ENCODE measurements around the gene HS1BP3. TPM values are rescaled to one million over a fixed set of nuclear protein-coding genes. Genes with fewer than 3 reads are reported as not detected.

Gene HS1BP3
- total and polyA plus RNA-seq, 9 of the 15 experiments (the other 6 are each of a cell fraction or from before 2014, with no cell fraction given): 0.41 to 8.3 (median 5.9) TPM

- peak; percentile 57 to 59; a peak in 2 of 4 replicates for TF ChIP-seq FOXK2 (conservative IDR thresholded peaks at IDR 0.05 in 1 of 2, IDR thresholded peaks at IDR 0.05 in 1 of 2; ENCODE audit: low read depth in 2 of 2)
- no peak for TF ChIP-seq ATF2 (CRISPR knock-in tag; IDR thresholded peaks at IDR 0.05)
- 0 out of 4 replicates have a peak, but pooled peaks of 1 of the 2 experiments have one; percentile 15 for TF ChIP-seq MAZ (CRISPR knock-in tag; conservative IDR thresholded peaks at IDR 0.05 in 1 of 2, IDR thresholded peaks at IDR 0.05 in 1 of 2)
- TF ChIP-seq ZNF766 (CRISPR knock-in tag; conservative IDR thresholded peaks at IDR 0.05): peak; percentile 93
- no peak for TF ChIP-seq C11orf30 (IDR thresholded peaks at IDR 0.05; ENCODE audit: low read depth)
- peak; percentile 66 for TF ChIP-seq RFX1 (IDR thresholded peaks at IDR 0.05)
- TF ChIP-seq TEAD1 (CRISPR knock-in tag; IDR thresholded peaks at IDR 0.05): peak in 1 of 2 experiments; percentile 70; a peak in 1 of 4 replicates
- TF ChIP-seq, protein P1, sequence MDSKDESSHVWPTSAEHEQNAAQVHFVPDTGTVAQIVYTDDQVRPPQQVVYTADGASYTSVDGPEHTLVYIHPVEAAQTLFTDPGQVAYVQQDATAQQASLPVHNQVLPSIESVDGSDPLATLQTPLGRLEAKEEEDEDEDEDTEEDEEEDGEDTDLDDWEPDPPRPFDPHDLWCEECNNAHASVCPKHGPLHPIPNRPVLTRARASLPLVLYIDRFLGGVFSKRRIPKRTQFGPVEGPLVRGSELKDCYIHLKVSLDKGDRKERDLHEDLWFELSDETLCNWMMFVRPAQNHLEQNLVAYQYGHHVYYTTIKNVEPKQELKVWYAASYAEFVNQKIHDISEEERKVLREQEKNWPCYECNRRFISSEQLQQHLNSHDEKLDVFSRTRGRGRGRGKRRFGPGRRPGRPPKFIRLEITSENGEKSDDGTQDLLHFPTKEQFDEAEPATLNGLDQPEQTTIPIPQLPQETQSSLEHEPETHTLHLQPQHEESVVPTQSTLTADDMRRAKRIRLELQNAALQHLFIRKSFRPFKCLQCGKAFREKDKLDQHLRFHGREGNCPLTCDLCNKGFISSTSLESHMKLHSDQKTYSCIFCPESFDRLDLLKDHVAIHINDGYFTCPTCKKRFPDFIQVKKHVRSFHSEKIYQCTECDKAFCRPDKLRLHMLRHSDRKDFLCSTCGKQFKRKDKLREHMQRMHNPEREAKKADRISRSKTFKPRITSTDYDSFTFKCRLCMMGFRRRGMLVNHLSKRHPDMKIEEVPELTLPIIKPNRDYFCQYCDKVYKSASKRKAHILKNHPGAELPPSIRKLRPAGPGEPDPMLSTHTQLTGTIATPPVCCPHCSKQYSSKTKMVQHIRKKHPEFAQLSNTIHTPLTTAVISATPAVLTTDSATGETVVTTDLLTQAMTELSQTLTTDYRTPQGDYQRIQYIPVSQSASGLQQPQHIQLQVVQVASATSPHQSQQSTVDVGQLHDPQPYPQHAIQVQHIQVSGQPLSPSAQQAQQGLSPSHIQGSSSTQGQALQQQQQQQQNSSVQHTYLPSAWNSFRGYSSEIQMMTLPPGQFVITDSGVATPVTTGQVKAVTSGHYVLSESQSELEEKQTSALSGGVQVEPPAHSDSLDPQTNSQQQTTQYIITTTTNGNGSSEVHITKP (IDR thresholded peaks at IDR 0.05; ENCODE audit: partially characterized antibody): peak; percentile 52
- TF ChIP-seq NR2C2 (CRISPR knock-in tag; IDR thresholded peaks at IDR 0.05): no peak
- TF ChIP-seq NR2C2 (tag; IDR thresholded peaks at IDR 0.05): peak; percentile 30; the same call in 1 of the 2 replicates
- 0 out of 2 replicates have a peak, but pooled peaks have one; percentile 35 for TF ChIP-seq ZNF175 (CRISPR knock-in tag; IDR thresholded peaks at IDR 0.05; ENCODE audit: low read depth)
- no peak for TF ChIP-seq GABPA (tag; conservative IDR thresholded peaks at IDR 0.05; ENCODE audit: low read depth)
- peak; percentile 93 for TF ChIP-seq FOXJ2 (tag; IDR thresholded peaks at IDR 0.05)
- peak; percentile 81; the same call in 1 of the 2 replicates for TF ChIP-seq FOXJ3 (CRISPR knock-in tag; IDR thresholded peaks at IDR 0.05)
- no peak for TF ChIP-seq ZNF551 (CRISPR knock-in tag; IDR thresholded peaks at IDR 0.05)
- TF ChIP-seq, protein P2, sequence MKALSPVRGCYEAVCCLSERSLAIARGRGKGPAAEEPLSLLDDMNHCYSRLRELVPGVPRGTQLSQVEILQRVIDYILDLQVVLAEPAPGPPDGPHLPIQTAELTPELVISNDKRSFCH (CRISPR knock-in tag; IDR thresholded peaks at IDR 0.05): no peak
- TF ChIP-seq, protein P2 (tag; IDR thresholded peaks at IDR 0.05): no peak
- TF ChIP-seq, protein P3, sequence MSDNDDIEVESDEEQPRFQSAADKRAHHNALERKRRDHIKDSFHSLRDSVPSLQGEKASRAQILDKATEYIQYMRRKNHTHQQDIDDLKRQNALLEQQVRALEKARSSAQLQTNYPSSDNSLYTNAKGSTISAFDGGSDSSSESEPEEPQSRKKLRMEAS (CRISPR knock-in tag; IDR thresholded peaks at IDR 0.05): peak; percentile 22; the same call in 1 of the 2 replicates
- TF ChIP-seq FOXA3 (CRISPR knock-in tag; conservative IDR thresholded peaks at IDR 0.05 in 1 of 2, IDR thresholded peaks at IDR 0.05 in 1 of 2): peak in 1 of 2 experiments; percentile 68; a peak in 1 of 4 replicates
These were observed 39.6 kb downstream of the HS1BP3 start (continued) for GRCh38 chr2:20611077-20611843.
